ENCODE results near the gene SLC35F3.

The SLC35F3 gene

DNA sequence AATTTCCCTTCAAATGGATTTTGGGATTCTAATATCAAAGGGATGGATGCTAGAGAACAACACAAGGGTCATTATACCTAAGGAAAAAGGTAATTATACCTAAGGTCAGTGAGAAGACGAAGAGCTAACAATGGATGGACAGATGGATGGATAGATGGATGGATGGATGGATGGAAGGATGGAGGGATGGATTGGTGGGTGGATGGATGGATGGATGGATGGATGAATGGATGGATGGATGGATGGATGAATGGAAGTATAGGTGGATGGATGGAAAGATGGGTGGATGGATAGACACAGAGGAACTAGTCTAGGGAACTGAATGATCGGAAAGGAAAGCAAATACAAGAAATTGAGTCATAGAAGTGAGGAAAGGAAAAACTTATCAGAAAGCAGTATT lies 34.0 kb downstream of the SLC35F3 start:
- no peak overlapping the region for H3K4me3 ChIP-seq (ENCODE audit: low read depth, low read length)
- ChIA-PET CTCF (no interaction called here), POLR2A (no interaction called here)
- no peak for DNase-seq (ENCODE audit: low read depth, low spot score)
- TF ChIP-seq CTCF (IDR thresholded peaks at IDR 0.05; ENCODE audit: insufficient read depth, low read length, missing control alignments) = no peak

- H3K4me3 ChIP-seq (ENCODE audit: low read depth, low read length) = no peak overlapping the region
- no peak for TF ChIP-seq CTCF (IDR thresholded peaks at IDR 0.05; ENCODE audit: insufficient read depth, low read length, missing control alignments)
- DNase-seq (ENCODE audit: low read depth, low spot score) = no peak
- ChIA-PET POLR2A (no interaction called here), CTCF (no interaction called here)
Measured at GRCh38 chr1:233939451-233939850, 35.0 kb downstream of the SLC35F3 start.

GRCh38 chr1:233940908-233941307 lies 36.4 kb downstream of the SLC35F3 start:
- POLR2A ChIA-PET = no interaction called here
- CTCF ChIA-PET = no interaction called here
- TF ChIP-seq CTCF (IDR thresholded peaks at IDR 0.05; ENCODE audit: insufficient read depth, low read length, missing control alignments) = no peak

GRCh38 chr1:233944601-233945000 lies 40.1 kb downstream of the SLC35F3 start:
- DNase-seq (ENCODE audit: low read depth, low spot score) = no peak
- TF ChIP-seq CTCF (IDR thresholded peaks at IDR 0.05; ENCODE audit: insufficient read depth, low read length, missing control alignments) = no peak
- ChIA-PET CTCF (no interaction called here), POLR2A (no interaction called here)
- H3K4me3 ChIP-seq (ENCODE audit: low read depth, low read length) = no peak overlapping the region

More at GRCh38 chr1:233940908-233941307, 36.4 kb downstream of the SLC35F3 start:
- H3K4me3 ChIP-seq (ENCODE audit: low read depth, low read length) = no peak overlapping the region
- no peak for DNase-seq (ENCODE audit: low read depth, low spot score)

- CTCF ChIA-PET = no interaction called here
- no peak for TF ChIP-seq CTCF (IDR thresholded peaks at IDR 0.05; ENCODE audit: insufficient read depth, low read length, missing control alignments)
- POLR2A ChIA-PET = no interaction called here
- H3K4me3 ChIP-seq (ENCODE audit: low read depth, low read length) = no peak overlapping the region
- no peak for DNase-seq (ENCODE audit: low read depth, low spot score)
Measured at GRCh38 chr1:233945573-233945972, 41.1 kb downstream of the SLC35F3 start.

GRCh38 chr1:233945979-233946378 lies 41.5 kb downstream of the SLC35F3 start:
- no peak overlapping the region for H3K4me3 ChIP-seq (ENCODE audit: low read depth, low read length)
- ChIA-PET POLR2A (no interaction called here), CTCF (no interaction called here)
- TF ChIP-seq CTCF (IDR thresholded peaks at IDR 0.05; ENCODE audit: insufficient read depth, low read length, missing control alignments) = no peak
- no peak for DNase-seq (ENCODE audit: low read depth, low spot score)
